Measurements from ENCODE around the gene BNIPL. TPM values are rescaled to one million over a fixed set of nuclear protein-coding genes. Genes with fewer than 3 reads are reported as not detected.

The BNIPL gene
- polyA plus RNA-seq, 1 donor (not counting 4 experiments of a cell fraction or from before 2014, with no cell fraction given), result 9.8 TPM

DNA sequence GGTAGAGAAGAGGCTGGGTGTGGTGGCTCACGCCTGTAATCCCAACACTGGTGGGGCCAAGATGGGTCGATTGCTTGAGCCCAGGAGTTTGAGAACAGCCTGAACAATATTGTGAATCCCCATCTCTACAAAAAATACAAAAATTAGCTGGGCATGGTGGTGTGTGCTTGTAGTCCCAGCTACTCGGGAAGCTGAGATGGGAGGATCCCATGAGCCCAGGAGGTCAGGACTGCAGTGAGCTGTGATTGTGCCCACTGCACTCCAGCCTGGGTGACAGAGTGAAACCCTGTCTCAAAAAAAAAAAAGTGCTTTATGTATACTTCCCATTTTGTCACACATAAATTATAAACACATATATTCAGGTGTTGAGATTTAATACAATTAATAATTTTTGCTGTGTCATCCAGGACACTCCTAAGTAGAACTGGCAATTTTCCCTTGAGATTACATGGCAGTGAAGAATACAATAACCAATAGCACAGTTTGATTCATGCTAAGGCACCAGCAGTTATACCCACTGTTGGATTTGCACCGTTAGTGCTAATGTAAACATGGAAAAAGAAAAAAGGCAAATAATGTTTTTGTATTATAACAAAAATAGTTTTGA lies 49.7 kb downstream of the BNIPL start:
- Histone ChIP-seq H3K9me3 (ENCODE audit: control insufficient read depth, low read depth, low read length) (no peaks in the 10 kb centered on the region), H4K20me1 (ENCODE audit: control insufficient read depth, extremely low read depth, insufficient read depth, low read length) (no peaks in the 10 kb centered on the region), H3K27me3 (ENCODE audit: control insufficient read depth, extremely low read depth, insufficient read depth, low read length) (no peaks in the 10 kb centered on the region), H3K9ac (ENCODE audit: control insufficient read depth, extremely low read depth, insufficient read depth, low read length) (no peak overlapping the region), H3K9me1 (ENCODE audit: control insufficient read depth, extremely low read depth, insufficient read depth, low read length) (no peaks in the 10 kb centered on the region), H3K27ac (ENCODE audit: control insufficient read depth, insufficient read depth, low read length) (no peak overlapping the region), H3K36me3 (ENCODE audit: control insufficient read depth in 2 of 2, extremely low read depth in 1 of 2, insufficient read depth in 2 of 2, low read length in 2 of 2) (no peaks in the 10 kb centered on the region), H3K4me1 (ENCODE audit: control insufficient read depth, extremely low read depth, insufficient read depth, low read length) (no peaks in the 10 kb centered on the region), H3K4me3 (ENCODE audit: control insufficient read depth in 2 of 3, extremely low read depth in 1 of 3, insufficient read depth in 2 of 3, low read depth in 1 of 3, low read length in 3 of 3) (no peak overlapping the region), H3K79me2 (ENCODE audit: control insufficient read depth, insufficient read depth, low read length) (no peaks in the 10 kb centered on the region), H3K4me2 (ENCODE audit: control insufficient read depth, extremely low read depth, insufficient read depth, low read depth, low read length) (no peak overlapping the region), H2AFZ (ENCODE audit: control insufficient read depth, low read length) (no peak overlapping the region)
- TF ChIP-seq, protein P1, sequence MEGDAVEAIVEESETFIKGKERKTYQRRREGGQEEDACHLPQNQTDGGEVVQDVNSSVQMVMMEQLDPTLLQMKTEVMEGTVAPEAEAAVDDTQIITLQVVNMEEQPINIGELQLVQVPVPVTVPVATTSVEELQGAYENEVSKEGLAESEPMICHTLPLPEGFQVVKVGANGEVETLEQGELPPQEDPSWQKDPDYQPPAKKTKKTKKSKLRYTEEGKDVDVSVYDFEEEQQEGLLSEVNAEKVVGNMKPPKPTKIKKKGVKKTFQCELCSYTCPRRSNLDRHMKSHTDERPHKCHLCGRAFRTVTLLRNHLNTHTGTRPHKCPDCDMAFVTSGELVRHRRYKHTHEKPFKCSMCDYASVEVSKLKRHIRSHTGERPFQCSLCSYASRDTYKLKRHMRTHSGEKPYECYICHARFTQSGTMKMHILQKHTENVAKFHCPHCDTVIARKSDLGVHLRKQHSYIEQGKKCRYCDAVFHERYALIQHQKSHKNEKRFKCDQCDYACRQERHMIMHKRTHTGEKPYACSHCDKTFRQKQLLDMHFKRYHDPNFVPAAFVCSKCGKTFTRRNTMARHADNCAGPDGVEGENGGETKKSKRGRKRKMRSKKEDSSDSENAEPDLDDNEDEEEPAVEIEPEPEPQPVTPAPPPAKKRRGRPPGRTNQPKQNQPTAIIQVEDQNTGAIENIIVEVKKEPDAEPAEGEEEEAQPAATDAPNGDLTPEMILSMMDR (optimal IDR thresholded peaks at IDR 0.05 in 1 of 3, IDR thresholded peaks at IDR 0.05 in 1 of 3, conservative IDR thresholded peaks at IDR 0.05 in 1 of 3; ENCODE audit: extremely low read depth in 1 of 3, insufficient read depth in 2 of 3, low read length in 3 of 3), result no peak
- no peak for TF ChIP-seq EZH2 (IDR thresholded peaks at IDR 0.05; ENCODE audit: low read length)
- DNase-seq (ENCODE audit: low read depth, low spot score), result no peak
- no peak for FAIRE-seq
- dilution Hi-C loops (cut with MboI; ENCODE audit: extremely low pct_ligation_motif_present, low sequenced_read_pairs), result no loop called here

Small RNA genes within 50 kb of the gene (small RNA-seq; reads per million reads assigned to genes)
- 0 to 1.8 (median 0.33) reads per million in 3 experiments for gene RNU6-884P (ENCODE audit: insufficient read length in 3 of 3, low read depth in 3 of 3, low replicate concordance in 1 of 3)

Other genes starting within 250 kb of the BNIPL start
- 20.0 to 71.7 TPM (median 40.5 TPM) in 3 replicates for gene CTSK, start 228.3 kb upstream of the BNIPL start, polyA plus RNA-seq
- 17.8 to 22.1 TPM (median 19.6 TPM) in 3 replicates for gene ARNT, start 160.0 kb upstream of the BNIPL start, polyA plus RNA-seq
- gene CTXND2, start 149.4 kb upstream of the BNIPL start, polyA plus RNA-seq, result not detected in 3 replicates
- gene SETDB1, start 110.2 kb upstream of the BNIPL start, polyA plus RNA-seq, result 27.0 to 31.3 TPM (median 27.1 TPM) in 3 replicates
- 75.0 to 172 TPM (median 121 TPM) in 3 replicates for gene CERS2, start 61.8 kb upstream of the BNIPL start, polyA plus RNA-seq
- gene ANXA9, start 54.3 kb upstream of the BNIPL start, polyA plus RNA-seq, result 0.68 to 0.85 TPM (median 0.76 TPM) in 3 replicates
- 11.2 to 20.4 TPM (median 11.6 TPM) in 3 replicates for gene MINDY1, start 29.7 kb upstream of the BNIPL start, polyA plus RNA-seq
- 14.4 to 16.4 TPM (median 15.4 TPM) in 3 replicates for gene PRUNE1, start 28.1 kb upstream of the BNIPL start, polyA plus RNA-seq
- gene C1orf56, start 11.2 kb downstream of the BNIPL start, polyA plus RNA-seq, result 0.26 to 0.40 TPM (median 0.39 TPM) in 3 replicates
- 127 to 151 TPM (median 138 TPM) in 3 replicates for gene CDC42SE1, start 23.0 kb downstream of the BNIPL start, polyA plus RNA-seq
- gene MLLT11, start 23.8 kb downstream of the BNIPL start, polyA plus RNA-seq, result 8.8 to 16.4 TPM (median 10.8 TPM) in 3 replicates
- 11.5 to 13.3 TPM (median 11.8 TPM) in 3 replicates for gene GABPB2, start 34.2 kb downstream of the BNIPL start, polyA plus RNA-seq
- gene SEMA6C, start 110.0 kb downstream of the BNIPL start, polyA plus RNA-seq, result 0.43 to 1.9 TPM (median 0.93 TPM) in 3 replicates
- not detected in 3 replicates for gene TNFAIP8L2, start 120.1 kb downstream of the BNIPL start, polyA plus RNA-seq
- 3.6 to 5.6 TPM (median 4.4 TPM) in 3 replicates for gene LYSMD1, start 129.3 kb downstream of the BNIPL start, polyA plus RNA-seq
- gene SCNM1, start 129.6 kb downstream of the BNIPL start, polyA plus RNA-seq, result 11.0 to 34.4 TPM (median 26.2 TPM) in 3 replicates
- gene TMOD4, start 139.4 kb downstream of the BNIPL start, polyA plus RNA-seq, result 0.18 to 0.42 TPM (median 0.34 TPM) in 3 replicates
- 41.6 to 69.9 TPM (median 47.5 TPM) in 3 replicates for gene VPS72, start 153.6 kb downstream of the BNIPL start, polyA plus RNA-seq
- gene PIP5K1A, start 162.0 kb downstream of the BNIPL start, polyA plus RNA-seq, result 98.6 to 148 TPM (median 124 TPM) in 3 replicates
- gene PSMD4, start 218.1 kb downstream of the BNIPL start, polyA plus RNA-seq, result 195 to 223 TPM (median 219 TPM) in 3 replicates
- 7.3 to 11.4 TPM (median 10.9 TPM) in 3 replicates for gene ZNF687, start 245.7 kb downstream of the BNIPL start, polyA plus RNA-seq

Data from keratinocyte (primary cell).